Prostate gland (tissue), 2 donors: ENCODE results near the gene ERC2. TPM values are rescaled to one million over a fixed set of nuclear protein-coding genes. Genes with fewer than 3 reads are reported as not detected.

Experiments
- DNase-seq: peaks from one replicate; pipeline ENCODE4 v3.0.0-alpha.2; 2019; ENCODE audit warnings: low spot score
- H3K27ac ChIP-seq, 2 donors: fragments of 200-600 bp; sonication (generic); 2 replicates each; pipeline ENCODE4 v1.5.1; 2017 to 2019
- H3K27me3 ChIP-seq: fragments of 200-600 bp; sonication (generic); replicated peaks from 2 replicates; pipeline ENCODE4 v1.5.1; 2019; ENCODE audit not compliant: insufficient read depth
- H3K36me3 ChIP-seq, 2 donors: fragments of 200-600 bp; sonication (generic); 1 replicate in 1 of 2; 2 replicates in 1 of 2; pipeline versions ENCODE4 v1.5.1 to v1.8.1; 2017 to 2019
- H3K4me1 ChIP-seq: fragments of 200-600 bp; sonication (generic); replicated peaks from 2 replicates; pipeline ENCODE4 v1.5.1; 2019
- H3K4me3 ChIP-seq, 2 donors: fragments of 200-600 bp; sonication (generic); 2 replicates each; pipeline ENCODE4 v1.5.1; 2017 to 2019
- H3K9me3 ChIP-seq: fragments of 200-600 bp; sonication (generic); 2 replicates; pipeline ENCODE4 v1.5.1; 2017
- CTCF ChIP-seq, 4 experiments: fragments of 200-600 bp in 2 of 4; fragments of 450-650 bp in 2 of 4; sonication (generic) in 2 of 4; IDR thresholded peaks; 1 replicate in 3 of 4; 2 replicates in 1 of 4; pipeline ENCODE4 v1.5.1; 2016 to 2019; ENCODE audit warnings: antibody characterized with exemption in 4 of 4, mild to moderate bottlenecking in 2 of 4, moderate library complexity in 2 of 4
- POLR2A ChIP-seq: fragments of 450-650 bp; IDR thresholded peaks from one replicate; pipeline ENCODE4 v1.6.1; 2016; ENCODE audit warnings: antibody characterized with exemption, mild to moderate bottlenecking
- POLR2AphosphoS5 ChIP-seq: sonication (generic); formaldehyde crosslinking; IDR thresholded peaks from one replicate; pipeline ENCODE4 v1.6.1; 2017; ENCODE audit warnings: antibody characterized with exemption
- WGBS: methylation state at CpG from one replicate; pipeline ENCODE4 v1.1.5; 2018; 5-methylcytosine and 5-hydroxymethylcytosine counted together
- intact Hi-C: fragments of 100-400 bp; cut with DNase I; formaldehyde crosslinking; loops from one replicate; pipeline ENCODE4 v1.14.2; 2022
- total RNA-seq, 2 donors: library from RNA; depleted of rRNA; stranded (reverse); fragments of >200 nt; gene quantifications; one replicate each; pipeline ENCODE4 v1.1.0, GENCODE V29; 2016

Gene ERC2
- total RNA-seq, 2 donors from 2014 or later = 1.0 to 2.7 TPM

GRCh38 chr3:56308471-56308870 lies 159.8 kb downstream of the ERC2 start:
- TF ChIP-seq POLR2A (no peak), CTCF (IDR thresholded peaks at IDR 0.05) (no peak), POLR2AphosphoS5 (no peak)
- intact Hi-C loops = no loop called here
- H3K36me3 ChIP-seq = no peaks in the 10 kb centered on the region

GRCh38 chr3:56304069-56304468 lies 164.2 kb downstream of the ERC2 start:
- Histone ChIP-seq H3K27ac (no peak overlapping the region), H3K4me1 (no peaks in the 10 kb centered on the region), H3K4me3 (no peak overlapping the region), H3K36me3 (no peaks in the 10 kb centered on the region), H3K27me3 (no peaks in the 10 kb centered on the region), H3K9me3 (no peaks in the 10 kb centered on the region)
- no peak for DNase-seq
- TF ChIP-seq POLR2AphosphoS5 (no peak), CTCF (IDR thresholded peaks at IDR 0.05) (no peak), POLR2A (no peak)
- intact Hi-C loops = no loop called here
- WGBS = 73% methylated on average over 1 of the region's 1 CpG

More at GRCh38 chr3:56308471-56308870, 159.8 kb downstream of the ERC2 start:
- Histone ChIP-seq H3K27ac (no peak overlapping the region), H3K9me3 (no peaks in the 10 kb centered on the region), H3K4me3 (no peak overlapping the region), H3K27me3 (no peaks in the 10 kb centered on the region), H3K4me1 (no peaks in the 10 kb centered on the region)
- DNase-seq = no peak
- 48% methylated on average over 2 of the region's 2 CpGs for WGBS

- Histone ChIP-seq H3K27me3 (no peaks in the 10 kb centered on the region), H3K4me3 (no peak overlapping the region), H3K36me3 (no peaks in the 10 kb centered on the region), H3K9me3 (no peaks in the 10 kb centered on the region), H3K4me1 (no peaks in the 10 kb centered on the region), H3K27ac (no peak overlapping the region)
- TF ChIP-seq CTCF (IDR thresholded peaks at IDR 0.05) = no peak
- no peak for TF ChIP-seq POLR2A
- no peak for TF ChIP-seq POLR2AphosphoS5
- intact Hi-C loops = no loop called here
- 50% methylated on average over 5 of the region's 5 CpGs for WGBS
- no peak for DNase-seq
Observed at GRCh38 chr3:56303487-56303886, 164.8 kb downstream of the ERC2 start.

GRCh38 chr3:56302417-56302816 lies 165.8 kb downstream of the ERC2 start:
- DNase-seq = no peak
- no peaks in the 10 kb centered on the region for H3K9me3 ChIP-seq
- H3K27me3 ChIP-seq = no peaks in the 10 kb centered on the region
- TF ChIP-seq CTCF (IDR thresholded peaks at IDR 0.05) (no peak), POLR2A (no peak), POLR2AphosphoS5 (no peak)
- no peak overlapping the region for H3K4me3 ChIP-seq
- H3K27ac ChIP-seq = no peak overlapping the region
- WGBS = 87% methylated on average over 2 of the region's 2 CpGs
- intact Hi-C loops = no loop called here
- no peaks in the 10 kb centered on the region for H3K36me3 ChIP-seq
- no peaks in the 10 kb centered on the region for H3K4me1 ChIP-seq

- TF ChIP-seq CTCF (IDR thresholded peaks at IDR 0.05) (no peak), POLR2AphosphoS5 (no peak), POLR2A (no peak)
- 69% methylated on average over 3 of the region's 3 CpGs for WGBS
- H3K36me3 ChIP-seq = no peaks in the 10 kb centered on the region
Observed at GRCh38 chr3:56297281-56297840, 170.9 kb downstream of the ERC2 start.

More at GRCh38 chr3:56297281-56297840, 170.9 kb downstream of the ERC2 start:
- H3K4me3 ChIP-seq = no peak overlapping the region
- no peaks in the 10 kb centered on the region for H3K4me1 ChIP-seq
- no peak overlapping the region for H3K27ac ChIP-seq
- no peak for DNase-seq
- H3K9me3 ChIP-seq = no peaks in the 10 kb centered on the region
- H3K27me3 ChIP-seq = no peaks in the 10 kb centered on the region
- intact Hi-C loops = no loop called here
